Measurements from ENCODE around the gene KCNC3.

The KCNC3 gene

GRCh38 chr19:50300051-50300450 lies 29.1 kb downstream of the KCNC3 start:
- H3K4me3 ChIP-seq (ENCODE audit: low read depth, low read length): no peak overlapping the region
- no peak for TF ChIP-seq CTCF (IDR thresholded peaks at IDR 0.05; ENCODE audit: low read depth, low read length)

- H3K4me3 ChIP-seq (ENCODE audit: low read depth, low read length): no peak overlapping the region
- no peak for TF ChIP-seq CTCF (IDR thresholded peaks at IDR 0.05; ENCODE audit: low read depth, low read length)
These were observed 35.7 kb downstream of the KCNC3 start for GRCh38 chr19:50293263-50294004.

- no peak overlapping the region for H3K4me3 ChIP-seq (ENCODE audit: low read depth, low read length)
- no peak for TF ChIP-seq CTCF (IDR thresholded peaks at IDR 0.05; ENCODE audit: low read depth, low read length)
These were observed 36.9 kb downstream of the KCNC3 start for GRCh38 chr19:50292216-50292827.

GRCh38 chr19:50290775-50291174 lies 38.4 kb downstream of the KCNC3 start:
- no peak for TF ChIP-seq CTCF (IDR thresholded peaks at IDR 0.05; ENCODE audit: low read depth, low read length)
- H3K4me3 ChIP-seq (ENCODE audit: low read depth, low read length): no peak overlapping the region

GRCh38 chr19:50290011-50290410 lies 39.2 kb downstream of the KCNC3 start:
- no peak overlapping the region for H3K4me3 ChIP-seq (ENCODE audit: low read depth, low read length)
- TF ChIP-seq CTCF (IDR thresholded peaks at IDR 0.05; ENCODE audit: low read depth, low read length): no peak

GRCh38 chr19:50288954-50289353 lies 40.2 kb downstream of the KCNC3 start:
- no peak for TF ChIP-seq CTCF (IDR thresholded peaks at IDR 0.05; ENCODE audit: low read depth, low read length)
- no peak overlapping the region for H3K4me3 ChIP-seq (ENCODE audit: low read depth, low read length)

- no peak for TF ChIP-seq CTCF (IDR thresholded peaks at IDR 0.05; ENCODE audit: low read depth, low read length)
- no peak overlapping the region for H3K4me3 ChIP-seq (ENCODE audit: low read depth, low read length)
These were observed 41.8 kb downstream of the KCNC3 start for GRCh38 chr19:50287331-50287730.

Measured in WI38 (cell line).